HepG2 (cell line): ENCODE data around the gene ENTPD6. TPM values are rescaled to one million over a fixed set of nuclear protein-coding genes. Genes with fewer than 3 reads are reported as not detected.

Experiments
- CENPT ChIP-seq: sonication (generic); formaldehyde crosslinking; IDR thresholded peaks from 2 replicates; pipeline ENCODE4 v1.8.0; 2022; ENCODE audit warnings: low read depth, mild to moderate bottlenecking, moderate library complexity, missing genetic modification reagents
- CSRNP2 ChIP-seq: sonication (generic); formaldehyde crosslinking; conservative IDR thresholded peaks from 2 replicates; pipeline ENCODE4 v1.8.0; 2022; ENCODE audit warnings: low read depth, missing genetic modification reagents
- FLYWCH1 ChIP-seq: sonication (generic); formaldehyde crosslinking; IDR thresholded peaks from 2 replicates; pipeline ENCODE4 v1.8.1; 2023; ENCODE audit warnings: mild to moderate bottlenecking, missing genetic modification reagents
- FOXC1 ChIP-seq: sonication (generic); formaldehyde crosslinking; IDR thresholded peaks from 2 replicates; pipeline ENCODE4 v1.8.0; 2022; ENCODE audit warnings: mild to moderate bottlenecking, missing genetic modification reagents, borderline replicate concordance
- HOXA5 ChIP-seq: sonication (generic); formaldehyde crosslinking; IDR thresholded peaks from 2 replicates; pipeline ENCODE4 v1.4.0; 2020; ENCODE audit warnings: missing genetic modification reagents
- KLF9 ChIP-seq: IDR thresholded peaks from 2 replicates; pipeline ENCODE4 v1.6.1; 2016; ENCODE audit warnings: low read depth
- PPARG ChIP-seq: conservative IDR thresholded peaks from 2 replicates; pipeline ENCODE4 v1.6.1; 2016; ENCODE audit warnings: missing biosample characterization, missing genetic modification reagents
- RBAK ChIP-seq: sonication (generic); formaldehyde crosslinking; IDR thresholded peaks from 2 replicates; pipeline ENCODE4 v1.5.1; 2020; ENCODE audit warnings: mild to moderate bottlenecking, missing genetic modification reagents
- RFX1 ChIP-seq: fragments of 450-650 bp; IDR thresholded peaks from 2 replicates; pipeline ENCODE4 v1.6.1; 2017
- STAT6 ChIP-seq: sonication (generic); formaldehyde crosslinking; IDR thresholded peaks from 2 replicates; pipeline ENCODE4 v1.4.0; 2020; ENCODE audit warnings: missing genetic modification reagents, mild to moderate bottlenecking, borderline replicate concordance
- THYN1 ChIP-seq: sonication (generic); formaldehyde crosslinking; IDR thresholded peaks from 2 replicates; pipeline ENCODE4 v1.8.1; 2023; ENCODE audit warnings: low read depth, mild to moderate bottlenecking, moderate library complexity, missing genetic modification reagents, borderline replicate concordance
- ZFP90 ChIP-seq: sonication (generic); formaldehyde crosslinking; IDR thresholded peaks from 2 replicates; pipeline ENCODE4 v1.8.0; 2022; ENCODE audit warnings: missing genetic modification reagents, mild to moderate bottlenecking, inconsistent platforms, borderline replicate concordance
- ZKSCAN1 ChIP-seq: fragments of 150-350 bp; IDR thresholded peaks from 2 replicates; pipeline ENCODE4 v1.6.1; 2014; ENCODE audit warnings: low read length
- ZNF136 ChIP-seq: sonication (generic); formaldehyde crosslinking; IDR thresholded peaks from 2 replicates; pipeline ENCODE4 v1.8.1; 2022; ENCODE audit warnings: low read depth, mild to moderate bottlenecking, moderate library complexity, missing genetic modification reagents
- ZNF224 ChIP-seq: sonication (generic); formaldehyde crosslinking; IDR thresholded peaks from 2 replicates; pipeline ENCODE4 v1.5.0; 2020; ENCODE audit warnings: mild to moderate bottlenecking, missing genetic modification reagents
- ZNF260 ChIP-seq: sonication (generic); formaldehyde crosslinking; IDR thresholded peaks from 2 replicates; pipeline ENCODE4 v1.4.0; 2020; ENCODE audit warnings: missing genetic modification reagents, low read depth, mild to moderate bottlenecking, borderline replicate concordance
- ZNF572 ChIP-seq: sonication (generic); formaldehyde crosslinking; IDR thresholded peaks from 2 replicates; pipeline ENCODE4 v1.5.1; 2020; ENCODE audit warnings: mild to moderate bottlenecking, missing genetic modification reagents
- polyA plus RNA-seq, 8 experiments: library from polyadenylated mRNA; depleted of rRNA in 3 of 8; stranded (reverse) in 7 of 8; unstranded in 1 of 8; fragments of >200 nt; fragmentation: Illumina TruSeq in 4 of 8; extraction: Trizol in 4 of 8; gene quantifications; 2 replicates each; pipeline versions ENCODE4 v1.2.1 to v1.2.3, GENCODE V29; 2011 to 2016; ENCODE audit warnings: low read depth in 4 of 8, missing spikeins in 1 of 8, mixed read lengths in 1 of 8; ENCODE audit not compliant: insufficient read depth in 1 of 8
- total RNA-seq, 5 experiments: library from RNA; depleted of rRNA; stranded (reverse); fragments of >200 nt; fragmentation: Illumina TruSeq; extraction: Trizol; gene quantifications; 2 replicates each; pipeline ENCODE4 v1.2.3, GENCODE V29; 2016; ENCODE audit warnings: low read depth in 1 of 5
- TF ChIP-seq, protein P1 (sequence below): sonication (generic); formaldehyde crosslinking; IDR thresholded peaks from 2 replicates; pipeline ENCODE4 v1.4.0; 2020; ENCODE audit warnings: missing genetic modification reagents, borderline replicate concordance

The ENTPD6 gene
- total and polyA plus RNA-seq, 2 of the 13 experiments (the other 11 are each of a cell fraction or from before 2014, with no cell fraction given) = 164 to 172 TPM

GRCh38 chr20:25195962-25196785 lies 662 bp downstream of the ENTPD6 start (continued):
- no peak for TF ChIP-seq ZNF136 (CRISPR knock-in tag)
- no peak; the same call in 1 of the 2 replicates for TF ChIP-seq ZNF224 (CRISPR knock-in tag)
- TF ChIP-seq PPARG (CRISPR knock-in tag) = no peak
- TF ChIP-seq ZKSCAN1 = no peak
- TF ChIP-seq, protein P1, sequence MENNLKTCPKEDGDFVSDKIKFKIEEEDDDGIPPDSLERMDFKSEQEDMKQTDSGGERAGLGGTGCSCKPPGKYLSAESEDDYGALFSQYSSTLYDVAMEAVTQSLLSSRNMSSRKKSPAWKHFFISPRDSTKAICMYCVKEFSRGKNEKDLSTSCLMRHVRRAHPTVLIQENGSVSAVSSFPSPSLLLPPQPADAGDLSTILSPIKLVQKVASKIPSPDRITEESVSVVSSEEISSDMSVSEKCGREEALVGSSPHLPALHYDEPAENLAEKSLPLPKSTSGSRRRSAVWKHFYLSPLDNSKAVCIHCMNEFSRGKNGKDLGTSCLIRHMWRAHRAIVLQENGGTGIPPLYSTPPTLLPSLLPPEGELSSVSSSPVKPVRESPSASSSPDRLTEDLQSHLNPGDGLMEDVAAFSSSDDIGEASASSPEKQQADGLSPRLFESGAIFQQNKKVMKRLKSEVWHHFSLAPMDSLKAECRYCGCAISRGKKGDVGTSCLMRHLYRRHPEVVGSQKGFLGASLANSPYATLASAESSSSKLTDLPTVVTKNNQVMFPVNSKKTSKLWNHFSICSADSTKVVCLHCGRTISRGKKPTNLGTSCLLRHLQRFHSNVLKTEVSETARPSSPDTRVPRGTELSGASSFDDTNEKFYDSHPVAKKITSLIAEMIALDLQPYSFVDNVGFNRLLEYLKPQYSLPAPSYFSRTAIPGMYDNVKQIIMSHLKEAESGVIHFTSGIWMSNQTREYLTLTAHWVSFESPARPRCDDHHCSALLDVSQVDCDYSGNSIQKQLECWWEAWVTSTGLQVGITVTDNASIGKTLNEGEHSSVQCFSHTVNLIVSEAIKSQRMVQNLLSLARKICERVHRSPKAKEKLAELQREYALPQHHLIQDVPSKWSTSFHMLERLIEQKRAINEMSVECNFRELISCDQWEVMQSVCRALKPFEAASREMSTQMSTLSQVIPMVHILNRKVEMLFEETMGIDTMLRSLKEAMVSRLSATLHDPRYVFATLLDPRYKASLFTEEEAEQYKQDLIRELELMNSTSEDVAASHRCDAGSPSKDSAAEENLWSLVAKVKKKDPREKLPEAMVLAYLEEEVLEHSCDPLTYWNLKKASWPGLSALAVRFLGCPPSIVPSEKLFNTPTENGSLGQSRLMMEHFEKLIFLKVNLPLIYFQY (CRISPR knock-in tag) = no peak
- peak; percentile 43; the same call in 1 of the 2 replicates for TF ChIP-seq ZNF572 (CRISPR knock-in tag)
- TF ChIP-seq HOXA5 (CRISPR knock-in tag) = 0 out of 2 replicates have a peak, but pooled peaks have one; percentile 29
- TF ChIP-seq STAT6 (CRISPR knock-in tag) = no peak
- peak; percentile 77; the same call in 1 of the 2 replicates for TF ChIP-seq ZFP90 (CRISPR knock-in tag)
- TF ChIP-seq ZNF260 (CRISPR knock-in tag) = no peak
- no peak for TF ChIP-seq RBAK
- TF ChIP-seq KLF9 (CRISPR knock-in tag) = no peak
- no peak for TF ChIP-seq RFX1
- TF ChIP-seq FLYWCH1 (CRISPR knock-in tag) = no peak
- no peak for TF ChIP-seq THYN1 (CRISPR knock-in tag)
- TF ChIP-seq CENPT (CRISPR knock-in tag) = no peak
- no peak for TF ChIP-seq CSRNP2 (CRISPR knock-in tag)
- 0 out of 2 replicates have a peak, but pooled peaks have one; percentile 8 for TF ChIP-seq FOXC1
